HCT116 (cell line): ENCODE data around the gene CCDC187. TPM values are rescaled to one million over a fixed set of nuclear protein-coding genes. Genes with fewer than 3 reads are reported as not detected.

Source experiments
- ATAC-seq: fragments of 200-7000 bp; cut with Tn5 transposase; 2 replicates; pipeline ENCODE4 v1.9.1; 2020; ENCODE audit warnings: mild to moderate bottlenecking, moderate library complexity
- BruUV-seq: library from RNA; stranded (reverse); fragments of 400-500 nt; replicated peaks from 2 replicates; lab custom pipeline; 2021; lab: Mats Ljungman, UMichigan
- CTCF ChIA-PET: fragments of 300-600 bp; sonication (Branson Sonifier 250); formaldehyde crosslinking; loops from one replicate; lab custom pipeline; 2021; ENCODE audit warnings: antibody characterized with exemption; lab: Charles Lee
- POLR2A ChIA-PET: fragments of 300-600, 350-600 bp; sonication (Branson Sonifier 250); formaldehyde crosslinking; loops from one replicate; lab custom pipeline; 2021; ENCODE audit warnings: antibody characterized with exemption; lab: Charles Lee
- RAD21 ChIA-PET, 2 experiments: fragments of 300-600 bp; sonication (Branson Sonifier 250); formaldehyde crosslinking; loops; one replicate each; lab custom pipeline; 2023; ENCODE audit warnings: low total read pairs in 2 of 2; ENCODE audit not compliant: uncharacterized antibody in 2 of 2, unreplicated experiment in 2 of 2, low non-redundant PET in 1 of 2; lab: Charles Lee
- DNase-seq: peaks from one replicate; pipeline ENCODE4 v3.0.0-alpha.2; 2010; ENCODE audit warnings: low read depth, low spot score
- H2AFZ ChIP-seq: fragments of 200-600 bp; shearing (Covaris generic), sonication (generic); 2 replicates; pipeline ENCODE4 v1.6.1; 2017; ENCODE audit warnings: low read depth, mixed run types, mixed read lengths, antibody characterized with exemption, low read length; ENCODE audit not compliant: poor library complexity, severe bottlenecking
- H3K27ac ChIP-seq: 2 replicates; pipeline ENCODE4 v1.5.1; 2012; ENCODE audit warnings: low read depth, low read length
- H3K27me3 ChIP-seq: fragments of 200-600 bp; sonication (generic); 2 replicates; pipeline ENCODE4 v1.6.1; 2016; ENCODE audit warnings: mixed run types, low read length, mixed read lengths; ENCODE audit not compliant: insufficient read depth
- H3K36me3 ChIP-seq, 2 experiments: fragments of 200-500 bp in 1 of 2; fragments of 200-600 bp in 1 of 2; sonication (Bioruptor generic) in 1 of 2; sonication (generic) in 1 of 2; 2 replicates each; pipeline versions ENCODE4 v1.5.1 to v1.6.1; 2014 to 2016; ENCODE audit warnings: low read length in 2 of 2, inconsistent platforms in 1 of 2, mixed read lengths in 1 of 2, mixed run types in 1 of 2; ENCODE audit not compliant: insufficient read depth in 2 of 2, control insufficient read depth in 1 of 2
- H3K4me1 ChIP-seq, 2 experiments: fragments of 200-600 bp in 1 of 2; sonication (generic) in 1 of 2; 2 replicates each; pipeline versions ENCODE4 v1.5.1 to v1.6.1; 2012 to 2017; ENCODE audit warnings: low read length in 2 of 2, inconsistent platforms in 1 of 2, mild to moderate bottlenecking in 1 of 2, mixed read lengths in 1 of 2, mixed run types in 1 of 2, moderate library complexity in 1 of 2; ENCODE audit not compliant: insufficient read depth in 2 of 2, control insufficient read depth in 1 of 2
- H3K4me2 ChIP-seq: fragments of 200-600 bp; sonication (generic); 2 replicates; pipeline ENCODE4 v1.6.1; 2017; ENCODE audit warnings: mixed run types, low read length, mixed read lengths
- H3K4me3 ChIP-seq, 2 experiments: fragments of 200-600 bp in 1 of 2; sonication (generic) in 1 of 2; replicated peaks in 1 of 2; 2 replicates each; pipeline ENCODE4 v1.5.1; 2011 to 2016; ENCODE audit warnings: low read length in 2 of 2, control low read depth in 1 of 2, low read depth in 1 of 2, mild to moderate bottlenecking in 1 of 2, mixed read lengths in 1 of 2, mixed run types in 1 of 2
- H3K79me2 ChIP-seq: fragments of 200-600 bp; sonication (generic); 2 replicates; pipeline ENCODE4 v1.6.1; 2017; ENCODE audit warnings: mild to moderate bottlenecking, mixed run types, low read length, moderate library complexity, mixed read lengths; ENCODE audit not compliant: insufficient read depth
- H3K9ac ChIP-seq: fragments of 200-600 bp; sonication (generic); 2 replicates; pipeline ENCODE4 v1.6.1; 2016; ENCODE audit warnings: low read length, mixed read lengths
- H3K9me2 ChIP-seq: fragments of 200-600 bp; sonication (generic), shearing (Covaris generic); 2 replicates; pipeline ENCODE4 v1.6.1; 2017; ENCODE audit warnings: mixed run types, mild to moderate bottlenecking, moderate library complexity; ENCODE audit not compliant: insufficient read depth
- H3K9me3 ChIP-seq, 2 experiments: fragments of 200-500 bp in 1 of 2; fragments of 200-600 bp in 1 of 2; sonication (Bioruptor generic) in 1 of 2; sonication (generic) in 1 of 2; 2 replicates each; pipeline ENCODE4 v1.6.1; 2014 to 2017; ENCODE audit warnings: low read length in 2 of 2, mixed read lengths in 2 of 2, inconsistent platforms in 1 of 2, low read depth in 1 of 2, mild to moderate bottlenecking in 1 of 2, mixed run types in 1 of 2, moderate library complexity in 1 of 2; ENCODE audit not compliant: control insufficient read depth in 1 of 2, insufficient read depth in 1 of 2
- H4K20me1 ChIP-seq: fragments of 200-600 bp; sonication (generic), shearing (Covaris generic); 2 replicates; pipeline ENCODE4 v1.6.1; 2017; ENCODE audit warnings: mixed run types, mild to moderate bottlenecking, moderate library complexity; ENCODE audit not compliant: insufficient read depth
- YY1 ChIP-seq: IDR thresholded peaks from 2 replicates; pipeline ENCODE4 v1.6.1; 2011; ENCODE audit warnings: low read length, low read depth, moderate library complexity, mild to moderate bottlenecking; ENCODE audit not compliant: insufficient replicate concordance; ENCODE audit errors: extremely low read depth
- ZFX ChIP-seq: fragments of 450-650 bp; IDR thresholded peaks from 2 replicates; pipeline ENCODE4 v1.6.1; 2017
- ZNF274 ChIP-seq: fragments of 200-500 bp; sonication (Bioruptor generic); IDR thresholded peaks from 2 replicates; pipeline ENCODE4 v1.6.1; 2014; ENCODE audit warnings: mild to moderate bottlenecking, low read depth, low read length, inconsistent platforms
- intact Hi-C: fragments of 100-400 bp; cut with micrococcal nuclease; formaldehyde crosslinking; loops from 2 replicates; pipeline ENCODE4 v1.10.0; 2022
- total RNA-seq: library from RNA; stranded (reverse); gene quantifications from one replicate; pipeline ENCODE4 v1.2.1, GENCODE V29; 2021; ENCODE audit not compliant: unreplicated experiment
- TF ChIP-seq, protein P1 (sequence below): IDR thresholded peaks from 2 replicates; pipeline ENCODE4 v1.6.1; 2012
- TF ChIP-seq, protein P2 (sequence below): IDR thresholded peaks from 2 replicates; pipeline ENCODE4 v1.6.1; 2012
- TF ChIP-seq, protein P3 (sequence below), 3 experiments: fragments of 200-600 bp in 1 of 3; sonication (generic) in 1 of 3; IDR thresholded peaks in 2 of 3; conservative IDR thresholded peaks in 1 of 3; 2 replicates each; pipeline ENCODE4 v1.5.1; 2012 to 2017; ENCODE audit warnings: low read depth in 2 of 3, low read length in 2 of 3, antibody characterized with exemption in 1 of 3, borderline replicate concordance in 1 of 3, control low read depth in 1 of 3, mild to moderate bottlenecking in 1 of 3, mixed read lengths in 1 of 3, mixed run types in 1 of 3, moderate library complexity in 1 of 3; ENCODE audit not compliant: insufficient read depth in 1 of 3

The CCDC187 gene
- total RNA-seq, 1 experiment from 2014 or later, result 4.6 TPM

DNA sequence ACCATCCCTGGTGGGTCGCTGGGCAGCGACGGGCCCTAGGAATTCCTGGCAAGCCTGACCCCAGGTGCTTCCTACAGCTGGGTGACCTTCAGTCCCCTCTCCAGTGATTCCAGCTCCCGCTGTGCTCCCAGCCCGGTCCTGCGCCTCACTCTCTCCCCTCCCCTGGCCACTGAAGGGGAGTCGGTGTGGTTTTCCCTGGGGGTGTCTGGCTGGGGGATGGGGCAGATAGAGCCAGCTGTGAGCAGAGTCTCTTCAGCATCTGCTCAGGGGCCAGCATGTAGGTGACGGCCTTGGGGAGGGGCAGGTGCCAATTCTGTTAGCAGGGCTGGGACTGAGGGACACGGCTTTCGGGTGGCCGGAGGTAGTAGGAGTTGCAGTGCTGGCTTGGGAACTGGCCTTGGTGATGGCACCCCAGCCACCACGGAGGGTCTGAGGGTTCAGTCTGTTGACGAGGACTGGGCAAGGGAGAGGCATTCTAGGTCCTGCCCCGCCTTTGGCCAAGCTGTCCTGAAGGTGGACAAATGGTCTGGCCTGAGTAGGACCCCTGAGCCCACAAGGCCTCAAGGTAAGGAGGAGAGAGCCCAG, 26.6 kb upstream of the CCDC187 start:
- CTCF ChIA-PET, result no interaction called here

More for the DNA sequence above, 26.6 kb upstream of the CCDC187 start:
- no peaks in the 10 kb centered on the region for H3K36me3 ChIP-seq
- no TSS peak for BruUV-seq
- H3K4me3 ChIP-seq, result no peak overlapping the region
- no peak overlapping the region for H3K27ac ChIP-seq
- no peak overlapping the region for H3K9ac ChIP-seq
- no peaks in the 10 kb centered on the region for H3K27me3 ChIP-seq
- ChIA-PET RAD21 (no interaction called here), POLR2A (no interaction called here)
- peaks cover 8 to 23% of the 10 kb centered on the region in 2 experiments; a peak in 3 of 4 replicates for H3K4me1 ChIP-seq
- intact Hi-C loops, result no loop called here
- peaks cover 20% of the 10 kb centered on the region; the same call in 1 of the 2 replicates for H3K79me2 ChIP-seq
- H3K9me2 ChIP-seq, result no peaks in the 10 kb centered on the region
- H3K9me3 ChIP-seq, result no peaks in the 10 kb centered on the region
- ATAC-seq (no peak), DNase-seq (no peak)
- H2AFZ ChIP-seq, result no peak overlapping the region
- no peak overlapping the region for H3K4me2 ChIP-seq
- TF ChIP-seq ZFX, result no peak
- TF ChIP-seq, protein P1, sequence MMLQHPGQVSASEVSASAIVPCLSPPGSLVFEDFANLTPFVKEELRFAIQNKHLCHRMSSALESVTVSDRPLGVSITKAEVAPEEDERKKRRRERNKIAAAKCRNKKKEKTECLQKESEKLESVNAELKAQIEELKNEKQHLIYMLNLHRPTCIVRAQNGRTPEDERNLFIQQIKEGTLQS, result no peak
- TF ChIP-seq, protein P2, sequence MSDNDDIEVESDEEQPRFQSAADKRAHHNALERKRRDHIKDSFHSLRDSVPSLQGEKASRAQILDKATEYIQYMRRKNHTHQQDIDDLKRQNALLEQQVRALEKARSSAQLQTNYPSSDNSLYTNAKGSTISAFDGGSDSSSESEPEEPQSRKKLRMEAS, result no peak
- no peak for TF ChIP-seq ZNF274
- no peak for TF ChIP-seq YY1
- TF ChIP-seq, protein P3, sequence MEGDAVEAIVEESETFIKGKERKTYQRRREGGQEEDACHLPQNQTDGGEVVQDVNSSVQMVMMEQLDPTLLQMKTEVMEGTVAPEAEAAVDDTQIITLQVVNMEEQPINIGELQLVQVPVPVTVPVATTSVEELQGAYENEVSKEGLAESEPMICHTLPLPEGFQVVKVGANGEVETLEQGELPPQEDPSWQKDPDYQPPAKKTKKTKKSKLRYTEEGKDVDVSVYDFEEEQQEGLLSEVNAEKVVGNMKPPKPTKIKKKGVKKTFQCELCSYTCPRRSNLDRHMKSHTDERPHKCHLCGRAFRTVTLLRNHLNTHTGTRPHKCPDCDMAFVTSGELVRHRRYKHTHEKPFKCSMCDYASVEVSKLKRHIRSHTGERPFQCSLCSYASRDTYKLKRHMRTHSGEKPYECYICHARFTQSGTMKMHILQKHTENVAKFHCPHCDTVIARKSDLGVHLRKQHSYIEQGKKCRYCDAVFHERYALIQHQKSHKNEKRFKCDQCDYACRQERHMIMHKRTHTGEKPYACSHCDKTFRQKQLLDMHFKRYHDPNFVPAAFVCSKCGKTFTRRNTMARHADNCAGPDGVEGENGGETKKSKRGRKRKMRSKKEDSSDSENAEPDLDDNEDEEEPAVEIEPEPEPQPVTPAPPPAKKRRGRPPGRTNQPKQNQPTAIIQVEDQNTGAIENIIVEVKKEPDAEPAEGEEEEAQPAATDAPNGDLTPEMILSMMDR (IDR thresholded peaks at IDR 0.05 in 2 of 3, conservative IDR thresholded peaks at IDR 0.05 in 1 of 3; ENCODE audit: borderline replicate concordance in 1 of 3, insufficient read depth in 1 of 3, low read depth in 2 of 3, low read length in 2 of 3), result no peak
- no peaks in the 10 kb centered on the region for H4K20me1 ChIP-seq
